H1 (cell line): ENCODE data around the gene PTPRCAP. TPM values are rescaled to one million over a fixed set of nuclear protein-coding genes. Genes with fewer than 3 reads are reported as not detected.

Experiments used
- CTCF ChIA-PET: fragments of 300-600 bp; sonication (Branson Sonifier 250); formaldehyde crosslinking; loops from one replicate; lab custom pipeline; 2021; ENCODE audit not compliant: partially characterized antibody; lab: Charles Lee
- POLR2A ChIA-PET: fragments of 300-600 bp; sonication (Branson Sonifier 250); formaldehyde crosslinking; loops from one replicate; lab custom pipeline; 2021; ENCODE audit warnings: inconsistent platforms; ENCODE audit not compliant: partially characterized antibody; lab: Charles Lee
- DNase-seq, 2 experiments: peaks; one replicate each; pipeline versions ENCODE4 v3.0.0 to v3.0.0-alpha.2; 2010 to 2022; ENCODE audit warnings: low spot score in 2 of 2, low read depth in 1 of 2, mixed read lengths in 1 of 2
- FAIRE-seq: peaks from 2 replicates; lab custom pipeline; 2011; peaks lifted over from hg19 to GRCh38; lab: Jason Lieb, UNC
- H2AFZ ChIP-seq: 2 replicates; pipeline ENCODE4 v1.8.1; 2012; ENCODE audit warnings: low read length, inconsistent platforms
- H2AK5ac ChIP-seq: 2 replicates; pipeline ENCODE4 v1.6.1; 2013; ENCODE audit warnings: low read depth, low read length
- H2BK120ac ChIP-seq: replicated peaks from 2 replicates; pipeline ENCODE3; 2013; ENCODE audit warnings: low read depth, low read length, inconsistent platforms
- H2BK12ac ChIP-seq: 2 replicates; pipeline ENCODE4 v1.6.1; 2013; ENCODE audit warnings: low read depth, low read length
- H2BK15ac ChIP-seq: 2 replicates; pipeline ENCODE4 v1.6.1; 2013; ENCODE audit warnings: low read length
- H2BK20ac ChIP-seq: 2 replicates; pipeline ENCODE4 v1.6.1; 2013; ENCODE audit warnings: low read length
- H2BK5ac ChIP-seq: 2 replicates; pipeline ENCODE4 v1.6.1; 2013; ENCODE audit warnings: low read depth, low read length
- H3K14ac ChIP-seq: 2 replicates; pipeline ENCODE4 v1.6.1; 2013; ENCODE audit warnings: inconsistent platforms; ENCODE audit not compliant: insufficient read length
- H3K18ac ChIP-seq: 2 replicates; pipeline ENCODE4 v1.6.1; 2013; ENCODE audit warnings: low read length; ENCODE audit errors: extremely low read depth
- H3K23ac ChIP-seq: 2 replicates; pipeline ENCODE4 v1.6.1; 2013; ENCODE audit warnings: inconsistent platforms; ENCODE audit not compliant: insufficient read length
- H3K23me2 ChIP-seq: 2 replicates; pipeline ENCODE4 v1.6.1; 2013; ENCODE audit warnings: low read depth, low read length
- H3K27ac ChIP-seq: 2 replicates; pipeline ENCODE4 v1.6.1; 2011; ENCODE audit warnings: low read depth, low read length, inconsistent platforms
- H3K27me3 ChIP-seq, 4 experiments: replicated peaks in 1 of 4; 1 replicate in 1 of 4; 2 replicates in 3 of 4; pipeline versions ENCODE4 v1.6.1 to v1.8.1; 2011 to 2013; ENCODE audit warnings: low read length in 3 of 4, mild to moderate bottlenecking in 3 of 4, inconsistent platforms in 2 of 4, mixed read lengths in 2 of 4, moderate library complexity in 1 of 4; ENCODE audit not compliant: control insufficient read depth in 3 of 4, insufficient read depth in 3 of 4; ENCODE audit errors: extremely low read depth in 1 of 4
- H3K36me3 ChIP-seq, 4 experiments: 2 replicates each; pipeline versions ENCODE4 v1.6.1 to v1.8.1; 2011 to 2013; ENCODE audit warnings: mild to moderate bottlenecking in 4 of 4, low read length in 3 of 4, moderate library complexity in 2 of 4, control low read depth in 1 of 4, inconsistent platforms in 1 of 4; ENCODE audit not compliant: insufficient read depth in 4 of 4, control insufficient read depth in 2 of 4
- H3K4ac ChIP-seq: replicated peaks from 2 replicates; pipeline ENCODE3; 2013; ENCODE audit warnings: low read length, low read depth, mixed read lengths, inconsistent platforms; ENCODE audit not compliant: insufficient read length
- H3K4me1 ChIP-seq, 4 experiments: replicated peaks in 1 of 4; 1 replicate in 1 of 4; 2 replicates in 3 of 4; pipeline versions ENCODE4 v1.6.1 to v1.8.1; 2011 to 2013; ENCODE audit warnings: low read length in 3 of 4, inconsistent platforms in 2 of 4, mixed read lengths in 1 of 4; ENCODE audit not compliant: insufficient read depth in 4 of 4, control insufficient read depth in 3 of 4
- H3K4me2 ChIP-seq, 2 experiments: 2 replicates each; pipeline versions ENCODE4 v1.6.1 to v1.8.1; 2011 to 2013; ENCODE audit warnings: low read depth in 2 of 2, low read length in 2 of 2, control low read depth in 1 of 2, inconsistent platforms in 1 of 2, mild to moderate bottlenecking in 1 of 2; ENCODE audit not compliant: insufficient read depth in 1 of 2
- H3K4me3 ChIP-seq, 4 experiments: fragments of 200-600, 300-600 bp in 1 of 4; sonication (generic), shearing (Covaris generic), sonication (Bioruptor Twin) in 1 of 4; 2 replicates each; pipeline versions ENCODE4 v1.5.1 to v1.8.1; 2011 to 2016; ENCODE audit warnings: low read length in 4 of 4, low read depth in 3 of 4, control low read depth in 2 of 4, inconsistent platforms in 2 of 4, mild to moderate bottlenecking in 2 of 4, mixed read lengths in 1 of 4, moderate library complexity in 1 of 4; ENCODE audit not compliant: insufficient read depth in 2 of 4; ENCODE audit errors: extremely low read depth in 1 of 4
- H3K56ac ChIP-seq: replicated peaks from 2 replicates; pipeline ENCODE3; 2013; ENCODE audit warnings: low read depth, mild to moderate bottlenecking, mixed read lengths, low read length, inconsistent platforms; ENCODE audit not compliant: insufficient read length
- H3K79me1 ChIP-seq: 2 replicates; pipeline ENCODE4 v1.6.1; 2013; ENCODE audit warnings: low read depth, low read length, control low read depth
- H3K79me2 ChIP-seq, 2 experiments: 2 replicates each; pipeline versions ENCODE4 v1.6.1 to v1.8.1; 2012 to 2013; ENCODE audit warnings: low read length in 2 of 2, mild to moderate bottlenecking in 2 of 2, inconsistent platforms in 1 of 2; ENCODE audit not compliant: insufficient read depth in 2 of 2, control insufficient read depth in 1 of 2
- H3K9ac ChIP-seq, 4 experiments: replicated peaks in 1 of 4; 1 replicate in 1 of 4; 2 replicates in 3 of 4; pipeline versions ENCODE4 v1.6.1 to v1.8.1; 2011 to 2013; ENCODE audit warnings: low read depth in 3 of 4, low read length in 3 of 4, control low read depth in 2 of 4, mild to moderate bottlenecking in 2 of 4, moderate library complexity in 2 of 4, inconsistent platforms in 1 of 4; ENCODE audit errors: extremely low read depth in 1 of 4
- H3K9me3 ChIP-seq, 2 experiments: 2 replicates each; pipeline versions ENCODE4 v1.6.1 to v1.8.1; 2012 to 2013; ENCODE audit warnings: mild to moderate bottlenecking in 2 of 2, moderate library complexity in 2 of 2, control low read depth in 1 of 2, inconsistent platforms in 1 of 2, low read depth in 1 of 2, low read length in 1 of 2, mixed read lengths in 1 of 2; ENCODE audit not compliant: insufficient read depth in 2 of 2
- H4K20me1 ChIP-seq, 2 experiments: replicated peaks in 1 of 2; 2 replicates each; pipeline versions ENCODE3 to v1.8.1; 2011 to 2013; ENCODE audit warnings: inconsistent platforms in 2 of 2, low read length in 2 of 2, mild to moderate bottlenecking in 1 of 2; ENCODE audit not compliant: insufficient read depth in 2 of 2, control insufficient read depth in 1 of 2
- H4K5ac ChIP-seq: 2 replicates; pipeline ENCODE4 v1.6.1; 2013; ENCODE audit warnings: low read length, low read depth, mixed read lengths, inconsistent platforms; ENCODE audit not compliant: insufficient read length
- H4K8ac ChIP-seq: 2 replicates; pipeline ENCODE4 v1.8.0; 2013; ENCODE audit warnings: mild to moderate bottlenecking, moderate library complexity, low read length, inconsistent platforms; ENCODE audit not compliant: insufficient read depth; ENCODE audit errors: extremely low read depth
- H4K91ac ChIP-seq: replicated peaks from 2 replicates; pipeline ENCODE3; 2013; ENCODE audit warnings: low read length, mixed read lengths, inconsistent platforms; ENCODE audit not compliant: insufficient read length
- CHD2 ChIP-seq: IDR thresholded peaks from 2 replicates; pipeline ENCODE4 v1.6.1; 2012; ENCODE audit warnings: low read length, improper control_type of control experiment
- MAX ChIP-seq: IDR thresholded peaks from 2 replicates; pipeline ENCODE4 v1.6.1; 2012; ENCODE audit warnings: inconsistent platforms
- RAD21 ChIP-seq, 2 experiments: IDR thresholded peaks in 1 of 2; conservative IDR thresholded peaks in 1 of 2; 2 replicates each; pipeline ENCODE4 v1.6.1; 2011; ENCODE audit warnings: low read depth in 2 of 2, low read length in 2 of 2, improper control_type of control experiment in 1 of 2, inconsistent platforms in 1 of 2, mild to moderate bottlenecking in 1 of 2, moderate library complexity in 1 of 2
- RFX5 ChIP-seq: IDR thresholded peaks from 2 replicates; pipeline ENCODE4 v1.6.1; 2011; ENCODE audit warnings: low read depth, low read length, improper control_type of control experiment, borderline replicate concordance
- WGBS, 2 experiments: shearing (Covaris generic) in 1 of 2; methylation state at CpG; one replicate each; pipeline versions ENCODE4 v1.1.6 to v1.1.7; 2013 to 2015; ENCODE audit warnings: low lambda C conversion rate in 2 of 2, mixed read lengths in 2 of 2, inconsistent platforms in 1 of 2, low coverage in 1 of 2, missing lambda C conversion rate in 1 of 2; ENCODE audit not compliant: insufficient replicate concordance in 2 of 2, insufficient coverage in 1 of 2, insufficient read length in 1 of 2; ENCODE audit errors: extremely low coverage in 1 of 2, missing lambda C conversion rate in 1 of 2; 5-methylcytosine and 5-hydroxymethylcytosine counted together
- polyA plus RNA-seq, 7 experiments: library from polyadenylated mRNA; depleted of rRNA in 3 of 7; stranded (reverse) in 5 of 7; unstranded in 2 of 7; fragments of >200 nt in 5 of 7; fragments of 200-250 nt in 2 of 7; gene quantifications; 1 replicate in 5 of 7; 2 replicates in 1 of 7; 4 replicates in 1 of 7; pipeline versions ENCODE4 v1.2.1 to v1.2.3, GENCODE V29; 2011 to 2013; ENCODE audit warnings: missing spikeins in 2 of 7, mixed read lengths in 2 of 7
- total RNA-seq: library from RNA; stranded (reverse); fragmentation: NEBNext Ultra II Directional; extraction: Animal tissue kit (Norgen Biotek cat#: 25700); gene quantifications from 2 replicates; pipeline ENCODE4 v1.2.1, GENCODE V29; 2021

PTPRCAP gene
- total and polyA plus RNA-seq, 2 of the 8 experiments (the other 6 are each of a cell fraction or from before 2014, with no cell fraction given), result 0.78 to 6.7 TPM

- Histone ChIP-seq H4K20me1 (peaks cover 0 to 5% of the 10 kb centered on the region in 2 experiments), H2AK5ac (no peak within 1 kb of the TSS), H3K79me2 (no peaks in the 10 kb centered on the region), H2BK120ac (peak within 1 kb of the TSS; percentile 28), H3K27ac (peak within 1 kb of the TSS; percentile 35; the same call in 1 of the 2 replicates), H2BK15ac (no peak within 1 kb of the TSS; the same call in 1 of the 2 replicates), H3K4me2 (peak within 1 kb of the TSS; percentile 65 to 86), H3K79me1 (0 out of 2 replicates have a peak, but pooled peaks cover 2% of the 10 kb centered on the region), H2AFZ (no peak within 1 kb of the TSS), H4K8ac (peak within 1 kb of the TSS; percentile 89), H3K4me3 (peak within 1 kb of the TSS; percentile 63 to 88 (median 69)), H2BK5ac (peak within 1 kb of the TSS; percentile 35; the same call in 1 of the 2 replicates), H3K9ac (peak within 1 kb of the TSS; percentile 67 to 84 (median 70)), H3K36me3 (peaks cover 0 to 4% (median 0%) of the 10 kb centered on the region in 4 experiments; a peak in 2 of 8 replicates), H3K56ac (peak within 1 kb of the TSS; percentile 80), H2BK20ac (no peak within 1 kb of the TSS), H3K4me1 (peaks cover 0 to 12% (median 7%) of the 10 kb centered on the region in 4 experiments; a peak in 4 of 7 replicates), H3K4ac (no peak within 1 kb of the TSS), H3K23ac (no peak within 1 kb of the TSS), H4K91ac (peak within 1 kb of the TSS; percentile 76), H3K27me3 (no peaks in the 10 kb centered on the region; a peak in 2 of 7 replicates), H3K23me2 (peaks cover 13% of the 10 kb centered on the region), H3K18ac (peak within 1 kb of the TSS; percentile 87), H4K5ac (peak within 1 kb of the TSS; percentile 77), H2BK12ac (0 out of 2 replicates have a peak within 1 kb of the TSS, but pooled peaks have one; percentile 27), H3K14ac (no peak within 1 kb of the TSS), H3K9me3 (no peaks in the 10 kb centered on the region)
- peak; percentile 67 to 91 for DNase-seq
- CTCF ChIA-PET, result interaction anchor here (1.0 to 34.8 kb wide), 12 partner anchors 10 to 189 kb away, joined by 3 to 1305 read pairs (median 4); partner anchors contain the start of genes AIP, CLCF1, POLD4 and PPP1CA
- 1% methylated on average over 55 of the region's 75 CpGs; no CpG with 5 or more reads in 1 of the 2 experiments for WGBS, 2 experiments
- FAIRE-seq, result no peak
- POLR2A ChIA-PET, result interaction anchor here (0.7 to 3.3 kb wide), 18 partner anchors 10 to 76 kb away, joined by 3 to 31 read pairs (median 4); partner anchors contain the start of genes POLD4, PPP1CA and TBC1D10C
- TF ChIP-seq MAX (peak; percentile 99), RFX5 (no peak), RAD21 (IDR thresholded peaks at IDR 0.05 in 1 of 2, conservative IDR thresholded peaks at IDR 0.05 in 1 of 2; ENCODE audit: low read depth in 2 of 2, low read length in 2 of 2) (peak in 1 of 2 experiments; percentile 1; a peak in 1 of 4 replicates), CHD2 (0 out of 2 replicates have a peak, but pooled peaks have one; percentile 18)
Observed at GRCh38 chr11:67391304-67392182, 45.9 kb downstream of the PTPRCAP start, which contains the start of gene RAD9A. Gene RAD9A, plus strand, starts transcription at chr11:67391986. Its CDS starts 59 bp downstream, at chr11:67392045.
